Liver (tissue), 9 donors: ENCODE measurements around the gene GPR157. TPM values are rescaled to one million over a fixed set of nuclear protein-coding genes. Genes with fewer than 3 reads are reported as not detected.

Source experiments
- DNase-seq: peaks from one replicate; pipeline ENCODE4 v3.0.0-alpha.2; 2017; ENCODE audit warnings: low spot score
- H3K27ac ChIP-seq, 2 donors: one replicate each; pipeline ENCODE4 v1.7.0; 2013; ENCODE audit warnings: inconsistent platforms in 2 of 2, low read length in 2 of 2, control low read depth in 1 of 2, low read depth in 1 of 2, mild to moderate bottlenecking in 1 of 2
- H3K27me3 ChIP-seq, 4 donors: one replicate each; pipeline versions ENCODE4 v1.6.1 to v1.7.0; 2013; ENCODE audit warnings: low read length in 3 of 4, inconsistent platforms in 1 of 4, mild to moderate bottlenecking in 1 of 4, moderate library complexity in 1 of 4; ENCODE audit not compliant: control insufficient read depth in 4 of 4, insufficient read depth in 4 of 4
- H3K36me3 ChIP-seq, 4 donors: one replicate each; pipeline versions ENCODE4 v1.6.1 to v1.7.0; 2013; ENCODE audit warnings: low read length in 3 of 4, mild to moderate bottlenecking in 3 of 4, low read depth in 1 of 4, moderate library complexity in 1 of 4; ENCODE audit not compliant: control insufficient read depth in 4 of 4, insufficient read depth in 3 of 4
- H3K4me1 ChIP-seq, 4 donors: one replicate each; pipeline versions ENCODE4 v1.6.1 to v1.7.0; 2013; ENCODE audit warnings: low read length in 3 of 4, mild to moderate bottlenecking in 3 of 4, moderate library complexity in 1 of 4; ENCODE audit not compliant: control insufficient read depth in 4 of 4, insufficient read depth in 4 of 4
- H3K4me3 ChIP-seq, 3 donors: one replicate each; pipeline versions ENCODE4 v1.6.1 to v1.7.0; 2013; ENCODE audit warnings: low read length in 3 of 3, control low read depth in 1 of 3, low read depth in 1 of 3, mild to moderate bottlenecking in 1 of 3
- H3K9ac ChIP-seq, 2 donors: one replicate each; pipeline ENCODE4 v1.7.0; 2013; ENCODE audit warnings: low read length in 2 of 2, mild to moderate bottlenecking in 2 of 2, moderate library complexity in 2 of 2, control low read depth in 1 of 2, low read depth in 1 of 2
- H3K9me3 ChIP-seq, 4 donors: one replicate each; pipeline versions ENCODE4 v1.6.1 to v1.7.0; 2013; ENCODE audit warnings: low read length in 3 of 4; ENCODE audit not compliant: control insufficient read depth in 4 of 4
- ATF3 ChIP-seq: IDR thresholded peaks from 2 replicates; pipeline ENCODE4 v1.6.1; 2016; ENCODE audit warnings: antibody characterized with exemption
- CTCF ChIP-seq: fragments of 150-350 bp; IDR thresholded peaks from 2 replicates; pipeline ENCODE4 v1.5.1; 2017; ENCODE audit warnings: improper control_type of control experiment, low read depth, low read length; ENCODE audit not compliant: missing input control
- EGR1 ChIP-seq, 2 donors: IDR thresholded peaks; 2 replicates each; pipeline ENCODE4 v1.6.1; 2016 to 2018; ENCODE audit warnings: antibody characterized with exemption in 2 of 2, low read depth in 2 of 2
- FOXA1 ChIP-seq: IDR thresholded peaks from 2 replicates; pipeline ENCODE4 v1.6.1; 2016; ENCODE audit warnings: antibody characterized with exemption
- FOXA2 ChIP-seq: IDR thresholded peaks from 2 replicates; pipeline ENCODE4 v1.6.1; 2016; ENCODE audit warnings: antibody characterized with exemption
- GABPA ChIP-seq, 2 donors: IDR thresholded peaks in 1 of 2; conservative IDR thresholded peaks in 1 of 2; 2 replicates each; pipeline ENCODE4 v1.6.1; 2016; ENCODE audit warnings: antibody characterized with exemption in 2 of 2, mild to moderate bottlenecking in 1 of 2, moderate library complexity in 1 of 2
- HNF4A ChIP-seq, 2 donors: conservative IDR thresholded peaks; 2 replicates each; pipeline ENCODE4 v1.6.1; 2016; ENCODE audit warnings: antibody characterized with exemption in 2 of 2, mild to moderate bottlenecking in 2 of 2
- HNF4G ChIP-seq: IDR thresholded peaks from 2 replicates; pipeline ENCODE4 v1.6.1; 2016; ENCODE audit warnings: antibody characterized with exemption
- JUND ChIP-seq, 2 donors: IDR thresholded peaks; 2 replicates each; pipeline ENCODE4 v1.6.1; 2016; ENCODE audit warnings: antibody characterized with exemption in 2 of 2
- MAX ChIP-seq: IDR thresholded peaks from 2 replicates; pipeline ENCODE4 v1.6.1; 2016; ENCODE audit warnings: antibody characterized with exemption
- NR2F2 ChIP-seq: IDR thresholded peaks from 2 replicates; pipeline ENCODE4 v1.6.1; 2016; ENCODE audit warnings: antibody characterized with exemption
- RAD21 ChIP-seq, 2 donors: IDR thresholded peaks; 2 replicates each; pipeline ENCODE4 v1.6.1; 2016; ENCODE audit warnings: antibody characterized with exemption in 2 of 2, mild to moderate bottlenecking in 2 of 2
- REST ChIP-seq: IDR thresholded peaks from 2 replicates; pipeline ENCODE4 v1.6.1; 2016; ENCODE audit warnings: antibody characterized with exemption, mild to moderate bottlenecking
- RXRA ChIP-seq, 2 donors: IDR thresholded peaks; 2 replicates each; pipeline ENCODE4 v1.6.1; 2017 to 2018; ENCODE audit warnings: antibody characterized with exemption in 2 of 2, mild to moderate bottlenecking in 1 of 2
- SP1 ChIP-seq: IDR thresholded peaks from 2 replicates; pipeline ENCODE4 v1.6.1; 2018; ENCODE audit warnings: antibody characterized with exemption, mild to moderate bottlenecking
- TAF1 ChIP-seq: conservative IDR thresholded peaks from 2 replicates; pipeline ENCODE4 v1.6.1; 2016; ENCODE audit warnings: antibody characterized with exemption, mild to moderate bottlenecking
- YY1 ChIP-seq: IDR thresholded peaks from 2 replicates; pipeline ENCODE4 v1.6.1; 2016; ENCODE audit warnings: antibody characterized with exemption, mild to moderate bottlenecking
- ZBTB33 ChIP-seq: IDR thresholded peaks from 2 replicates; pipeline ENCODE4 v1.6.1; 2016; ENCODE audit warnings: antibody characterized with exemption
- WGBS: extraction: QIAGEN DNeasy Blood & Tissue Kit; methylation state at CpG from one replicate; pipeline ENCODE4 v1.1.7; 2013; 5-methylcytosine and 5-hydroxymethylcytosine counted together
- polyA plus RNA-seq, 2 donors: library from polyadenylated mRNA; stranded (reverse) in 1 of 2; unstranded in 1 of 2; fragments of 200-250 nt in 1 of 2; fragments of >200 nt in 1 of 2; fragmentation: Nextera tagmentation in 1 of 2; extraction: Ambion mirVana in 1 of 2; gene quantifications; one replicate each; pipeline versions ENCODE4 v1.2.1 to v1.2.3, GENCODE V29; 2013 to 2015
- total RNA-seq, 2 donors: library from RNA; depleted of rRNA; stranded (reverse); fragments of >200 nt; gene quantifications; one replicate each; pipeline ENCODE4 v1.2.3, GENCODE V29; 2014
- donor health status: healthy.
- donor health status: healthy.
- donor health status: healthy.
- donor health status: healthy.
- donor health status: healthy.

The GPR157 gene
- total and polyA plus RNA-seq, 4 donors = 1.3 to 7.0 (median 2.2) TPM

GRCh38 chr1:9075022-9075421 is 53.9 kb downstream of the GPR157 start:
- Histone ChIP-seq H3K9ac (no peak overlapping the region), H3K4me3 (no peak overlapping the region), H3K27ac (no peak overlapping the region), H3K27me3 (no peaks in the 10 kb centered on the region), H3K4me1 (no peaks in the 10 kb centered on the region), H3K9me3 (no peaks in the 10 kb centered on the region), H3K36me3 (no peaks in the 10 kb centered on the region)
- no peak for TF ChIP-seq RXRA (IDR thresholded peaks at IDR 0.05)
- TF ChIP-seq REST = no peak
- no peak for DNase-seq
- WGBS = 47% methylated on average over 5 of the region's 5 CpGs

- no peak for DNase-seq
- Histone ChIP-seq H3K4me1 (no peaks in the 10 kb centered on the region), H3K9ac (no peak overlapping the region), H3K4me3 (no peak overlapping the region), H3K27ac (no peak overlapping the region), H3K27me3 (no peaks in the 10 kb centered on the region), H3K9me3 (no peaks in the 10 kb centered on the region), H3K36me3 (no peaks in the 10 kb centered on the region)
- 88% methylated on average over 3 of the region's 3 CpGs for WGBS
- TF ChIP-seq GABPA (IDR thresholded peaks at IDR 0.05 in 1 of 2, conservative IDR thresholded peaks at IDR 0.05 in 1 of 2) (no peak), ZBTB33 (no peak), SP1 (no peak), REST (no peak), YY1 (no peak), EGR1 (IDR thresholded peaks at IDR 0.05; ENCODE audit: low read depth in 2 of 2) (no peak), RAD21 (IDR thresholded peaks at IDR 0.05) (no peak), NR2F2 (no peak), RXRA (IDR thresholded peaks at IDR 0.05) (no peak), CTCF (no peak), HNF4A (conservative IDR thresholded peaks at IDR 0.05) (no peak), HNF4G (no peak), TAF1 (no peak), FOXA2 (no peak), MAX (no peak), ATF3 (no peak), JUND (IDR thresholded peaks at IDR 0.05) (no peak), FOXA1 (no peak)
Observed at GRCh38 chr1:9073143-9073542, 55.8 kb downstream of the GPR157 start.
